ENCODE measurements around the gene PPME1. TPM values are rescaled to one million over a fixed set of nuclear protein-coding genes. Genes with fewer than 3 reads are reported as not detected.

PPME1 gene
- total RNA-seq, 2 donors from 2014 or later: 41.1 to 45.7 TPM

DNA sequence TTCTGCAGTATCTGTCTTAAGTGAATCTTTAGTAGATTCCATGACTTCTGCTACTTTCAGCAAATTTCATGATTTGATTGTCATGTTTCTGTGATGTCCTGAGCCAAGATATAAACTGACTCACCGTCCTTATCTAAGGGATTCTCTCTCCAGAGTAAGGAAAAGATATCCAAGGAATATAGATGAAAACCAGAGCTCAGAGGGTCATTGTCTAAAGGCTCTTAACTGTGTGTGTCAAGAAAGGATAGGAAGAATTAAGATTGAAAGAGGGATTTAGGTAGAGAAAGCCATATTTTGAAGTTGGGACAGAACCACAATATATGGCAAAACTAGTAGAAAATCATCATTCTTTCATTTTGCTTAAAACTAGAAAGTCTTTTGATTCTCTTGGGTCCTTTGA lies 50.7 kb downstream of the PPME1 start:
- TF ChIP-seq, protein P1, sequence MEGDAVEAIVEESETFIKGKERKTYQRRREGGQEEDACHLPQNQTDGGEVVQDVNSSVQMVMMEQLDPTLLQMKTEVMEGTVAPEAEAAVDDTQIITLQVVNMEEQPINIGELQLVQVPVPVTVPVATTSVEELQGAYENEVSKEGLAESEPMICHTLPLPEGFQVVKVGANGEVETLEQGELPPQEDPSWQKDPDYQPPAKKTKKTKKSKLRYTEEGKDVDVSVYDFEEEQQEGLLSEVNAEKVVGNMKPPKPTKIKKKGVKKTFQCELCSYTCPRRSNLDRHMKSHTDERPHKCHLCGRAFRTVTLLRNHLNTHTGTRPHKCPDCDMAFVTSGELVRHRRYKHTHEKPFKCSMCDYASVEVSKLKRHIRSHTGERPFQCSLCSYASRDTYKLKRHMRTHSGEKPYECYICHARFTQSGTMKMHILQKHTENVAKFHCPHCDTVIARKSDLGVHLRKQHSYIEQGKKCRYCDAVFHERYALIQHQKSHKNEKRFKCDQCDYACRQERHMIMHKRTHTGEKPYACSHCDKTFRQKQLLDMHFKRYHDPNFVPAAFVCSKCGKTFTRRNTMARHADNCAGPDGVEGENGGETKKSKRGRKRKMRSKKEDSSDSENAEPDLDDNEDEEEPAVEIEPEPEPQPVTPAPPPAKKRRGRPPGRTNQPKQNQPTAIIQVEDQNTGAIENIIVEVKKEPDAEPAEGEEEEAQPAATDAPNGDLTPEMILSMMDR (IDR thresholded peaks at IDR 0.05): no peak
- TF ChIP-seq POLR2AphosphoS5 (IDR thresholded peaks at IDR 0.05) (no peak), POLR2A (IDR thresholded peaks at IDR 0.05) (no peak)
- intact Hi-C loops (cut with DNase I): no loop called here
- no peak for DNase-seq (ENCODE audit: low spot score)
- H3K27ac ChIP-seq: no peak overlapping the region
- no peaks in the 10 kb centered on the region for H3K9me3 ChIP-seq
- no peaks in the 10 kb centered on the region for H3K27me3 ChIP-seq (replicated peaks; ENCODE audit: insufficient read depth)
- no peaks in the 10 kb centered on the region for H3K4me1 ChIP-seq (replicated peaks)
- no peaks in the 10 kb centered on the region for H3K36me3 ChIP-seq
- no peak overlapping the region for H3K4me3 ChIP-seq
- WGBS: 75% methylated on average over 1 of the region's 1 CpG

DNA sequence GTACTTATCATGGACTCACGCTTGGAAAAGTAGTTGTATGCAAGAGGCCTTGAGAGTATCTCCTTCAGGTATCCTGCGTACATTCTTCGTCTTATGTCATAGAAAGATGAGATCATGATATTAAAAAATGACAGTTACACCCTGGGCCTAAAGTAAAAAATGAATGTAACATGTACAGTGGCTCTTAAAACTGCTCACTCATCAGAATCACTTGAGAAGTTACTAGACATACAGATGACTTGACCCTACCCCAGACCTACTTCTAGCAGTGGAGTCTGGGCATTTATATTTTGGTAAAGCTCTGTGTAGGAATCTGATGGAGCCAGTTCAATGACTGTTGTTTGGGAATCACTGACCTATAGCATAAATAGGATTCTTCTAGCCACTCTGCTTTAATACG lies 54.5 kb downstream of the PPME1 start:
- WGBS: 94% methylated on average over 4 of the region's 4 CpGs
- TF ChIP-seq POLR2AphosphoS5 (IDR thresholded peaks at IDR 0.05) (no peak), POLR2A (IDR thresholded peaks at IDR 0.05) (no peak)
- TF ChIP-seq, protein P1 (IDR thresholded peaks at IDR 0.05): no peak
- Histone ChIP-seq H3K9me3 (no peaks in the 10 kb centered on the region), H3K27ac (no peak overlapping the region), H3K4me1 (replicated peaks) (no peaks in the 10 kb centered on the region), H3K36me3 (peaks cover 0 to under 1% of the 10 kb centered on the region in 2 donors), H3K27me3 (replicated peaks; ENCODE audit: insufficient read depth) (no peaks in the 10 kb centered on the region), H3K4me3 (no peak overlapping the region)
- intact Hi-C loops (cut with DNase I): no loop called here
- no peak for DNase-seq (ENCODE audit: low spot score)

DNA sequence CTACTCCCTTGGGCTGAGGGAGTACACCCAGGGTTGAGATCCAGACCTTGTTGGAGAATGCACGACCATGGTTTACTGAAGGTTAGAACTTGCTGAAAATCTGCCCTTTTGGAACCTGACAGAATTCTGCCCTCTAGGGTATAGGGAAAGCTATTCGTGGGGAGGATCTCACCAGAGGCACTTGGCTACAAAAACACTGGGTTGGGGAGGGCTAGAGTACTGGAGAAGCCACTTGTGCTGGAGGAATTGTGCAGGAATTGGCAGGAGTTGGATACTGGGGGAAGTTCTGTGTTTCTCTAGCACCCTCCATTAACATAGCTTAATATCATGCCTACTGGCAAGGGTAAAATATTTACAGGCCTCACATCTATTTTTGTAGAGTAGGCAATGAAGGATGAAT lies 55.8 kb downstream of the PPME1 start:
- 81% methylated on average over 2 of the region's 2 CpGs for WGBS
- H3K27me3 ChIP-seq (replicated peaks; ENCODE audit: insufficient read depth): no peaks in the 10 kb centered on the region
- no peaks in the 10 kb centered on the region for H3K4me1 ChIP-seq (replicated peaks)
- peaks cover 0 to 5% of the 10 kb centered on the region in 2 donors for H3K36me3 ChIP-seq
- TF ChIP-seq POLR2A (IDR thresholded peaks at IDR 0.05) (no peak), POLR2AphosphoS5 (IDR thresholded peaks at IDR 0.05) (no peak)
- TF ChIP-seq, protein P1 (IDR thresholded peaks at IDR 0.05): no peak
- intact Hi-C loops (cut with DNase I): no loop called here
- no peak overlapping the region for H3K4me3 ChIP-seq
- H3K9me3 ChIP-seq: no peaks in the 10 kb centered on the region
- no peak for DNase-seq (ENCODE audit: low spot score)
- H3K27ac ChIP-seq: no peak overlapping the region

DNA sequence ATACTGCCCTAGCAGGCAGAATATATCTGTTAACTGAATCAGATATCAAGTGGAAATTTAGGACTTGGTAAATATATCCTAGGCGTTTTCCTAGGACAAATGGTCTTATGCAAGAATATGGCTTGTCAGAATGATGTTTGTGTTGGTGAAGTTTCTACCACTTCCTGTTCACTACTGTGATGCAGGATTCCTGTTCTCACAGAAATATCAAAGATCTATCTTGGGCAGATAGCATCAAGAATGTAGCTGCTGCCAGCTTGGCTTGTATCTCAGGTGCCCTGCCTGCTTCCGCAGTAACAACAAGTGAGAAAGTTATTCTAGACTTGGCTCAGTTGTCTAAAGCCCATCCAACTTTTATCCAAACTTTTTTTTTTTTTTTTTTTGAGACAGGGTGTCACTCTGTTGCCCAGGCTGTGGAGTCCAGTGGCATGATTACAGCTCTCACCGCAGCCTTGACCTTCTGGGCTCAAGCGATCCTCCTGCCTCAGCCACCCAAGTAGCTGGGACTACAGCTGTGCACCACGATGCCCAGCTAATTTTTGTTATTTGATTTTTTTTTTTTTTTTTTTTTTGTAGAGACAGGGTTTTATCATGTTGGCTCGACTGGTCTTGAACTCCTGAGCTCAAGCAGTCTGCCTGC lies 61.3 kb downstream of the PPME1 start:
- DNase-seq (ENCODE audit: low spot score): peak; percentile 46
- H3K27me3 ChIP-seq (replicated peaks; ENCODE audit: insufficient read depth): no peaks in the 10 kb centered on the region
- no peak for TF ChIP-seq POLR2A (IDR thresholded peaks at IDR 0.05)
- peak; percentile 58 for TF ChIP-seq POLR2AphosphoS5 (IDR thresholded peaks at IDR 0.05)
- H3K4me3 ChIP-seq: no peak overlapping the region
- no peaks in the 10 kb centered on the region for H3K9me3 ChIP-seq
- H3K27ac ChIP-seq: no peak overlapping the region
- H3K36me3 ChIP-seq: peaks cover 0 to 5% of the 10 kb centered on the region in 2 donors
- H3K4me1 ChIP-seq (replicated peaks): no peaks in the 10 kb centered on the region
- WGBS: 71% methylated on average over 6 of the region's 6 CpGs
- intact Hi-C loops (cut with DNase I): no loop called here

DNA sequence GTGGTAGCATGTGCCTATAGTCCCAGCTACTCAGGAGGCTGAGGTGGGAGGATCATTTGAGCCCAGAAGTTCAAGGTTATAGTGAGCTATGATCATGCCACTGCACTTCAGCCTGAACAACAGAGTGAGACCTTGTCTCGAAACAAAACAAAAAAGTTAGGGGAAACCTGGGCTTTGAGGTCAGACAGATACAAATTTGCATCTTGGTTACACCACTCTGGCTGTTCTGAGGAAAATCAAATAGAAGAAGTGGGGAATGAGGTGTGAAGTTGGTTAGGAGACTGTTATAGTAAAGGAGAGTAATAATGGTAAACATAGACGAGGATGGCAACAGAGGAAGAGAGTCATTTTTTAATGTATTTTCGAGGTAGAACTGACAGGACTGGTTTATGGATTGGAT lies 62.6 kb downstream of the PPME1 start:
- Histone ChIP-seq H3K36me3 (peaks cover 0 to 5% of the 10 kb centered on the region in 2 donors), H3K4me1 (replicated peaks) (no peaks in the 10 kb centered on the region), H3K9me3 (no peaks in the 10 kb centered on the region), H3K27me3 (replicated peaks; ENCODE audit: insufficient read depth) (no peaks in the 10 kb centered on the region), H3K27ac (no peak overlapping the region), H3K4me3 (no peak overlapping the region)
- 87% methylated on average over 3 of the region's 3 CpGs for WGBS
- TF ChIP-seq, protein P1 (IDR thresholded peaks at IDR 0.05): no peak
- TF ChIP-seq POLR2AphosphoS5 (IDR thresholded peaks at IDR 0.05) (no peak), POLR2A (IDR thresholded peaks at IDR 0.05) (no peak)
- DNase-seq (ENCODE audit: low spot score): no peak
- intact Hi-C loops (cut with DNase I): no loop called here

Measured in prostate gland (tissue), 2 donors.